GM23338 (cell line): ENCODE results near the gene RFX4. TPM values are rescaled to one million over a fixed set of nuclear protein-coding genes. Genes with fewer than 3 reads are reported as not detected.
A peak's percentile ranks its signal among the peaks of the same experiment; 100 is the strongest.

Experiments
- ATAC-seq: fragments of 200-7000 bp; cut with Tn5 transposase; 3 replicates; pipeline ENCODE4 v1.9.1; 2020
- DNase-seq: peaks from one replicate; pipeline ENCODE4 v3.0.0-alpha.2; 2015; ENCODE audit warnings: low spot score
- H2AFZ ChIP-seq: fragments of 200-600 bp; sonication (generic); 2 replicates; pipeline ENCODE4 v1.8.0; 2016; ENCODE audit warnings: antibody characterized with exemption, mild to moderate bottlenecking, moderate library complexity
- H3F3A ChIP-seq: fragments of 200-600 bp; sonication (generic); replicated peaks from 2 replicates; pipeline ENCODE4 v1.8.0; 2017; ENCODE audit warnings: antibody characterized with exemption, mixed run types, low read depth
- H3K27ac ChIP-seq: fragments of 200-600 bp; sonication (generic); 2 replicates; pipeline ENCODE4 v1.6.1; 2016; ENCODE audit warnings: low read depth
- H3K27me3 ChIP-seq: fragments of 200-600 bp; sonication (generic); 2 replicates; pipeline ENCODE4 v1.8.0; 2016; ENCODE audit warnings: mild to moderate bottlenecking, mixed run types, moderate library complexity; ENCODE audit not compliant: insufficient read depth
- H3K36me3 ChIP-seq: fragments of 200-600 bp; sonication (generic); 2 replicates; pipeline ENCODE4 v1.8.0; 2016; ENCODE audit warnings: mild to moderate bottlenecking; ENCODE audit not compliant: insufficient read depth
- H3K4me1 ChIP-seq: fragments of 200-600 bp; sonication (generic); 2 replicates; pipeline ENCODE4 v1.8.0; 2016; ENCODE audit warnings: mild to moderate bottlenecking, moderate library complexity; ENCODE audit not compliant: insufficient read depth
- H3K4me2 ChIP-seq: fragments of 200-600 bp; sonication (generic); 2 replicates; pipeline ENCODE4 v1.7.1; 2017; ENCODE audit warnings: mixed run types
- H3K4me3 ChIP-seq: fragments of 200-600 bp; sonication (generic); 2 replicates; pipeline ENCODE4 v1.6.1; 2016; ENCODE audit warnings: mixed run types
- H3K79me2 ChIP-seq: fragments of 200-600 bp; sonication (generic); replicated peaks from 2 replicates; pipeline ENCODE4 v1.8.0; 2017; ENCODE audit warnings: mild to moderate bottlenecking; ENCODE audit not compliant: insufficient read depth
- H3K9me2 ChIP-seq: fragments of 200-600 bp; sonication (generic); 2 replicates; pipeline ENCODE4 v1.8.0; 2017; ENCODE audit not compliant: insufficient read depth
- H4K20me1 ChIP-seq: fragments of 200-600 bp; sonication (generic); replicated peaks from 2 replicates; pipeline ENCODE4 v1.8.0; 2017; ENCODE audit warnings: mild to moderate bottlenecking; ENCODE audit not compliant: insufficient read depth
- H3K27ac Mint-ChIP-seq: 2 replicates; pipeline ENCODE4 v1.8.0; 2020; ENCODE audit warnings: inconsistent platforms, mild to moderate bottlenecking, moderate library complexity, mixed read lengths
- H3K27me3 Mint-ChIP-seq: 3 replicates; pipeline ENCODE4 v1.8.0; 2022; ENCODE audit warnings: low read depth, mild to moderate bottlenecking, moderate library complexity, mixed read lengths, inconsistent platforms; ENCODE audit not compliant: insufficient read depth, poor library complexity
- H3K36me3 Mint-ChIP-seq: 3 replicates; pipeline ENCODE4 v1.8.0; 2021; ENCODE audit warnings: low read depth, mild to moderate bottlenecking, inconsistent platforms, moderate library complexity, mixed read lengths
- H3K4me1 Mint-ChIP-seq: 3 replicates; pipeline ENCODE4 v1.8.0; 2020; ENCODE audit warnings: mild to moderate bottlenecking, inconsistent platforms, mixed read lengths
- H3K4me3 Mint-ChIP-seq: 3 replicates; pipeline ENCODE4 v1.8.0; 2021; ENCODE audit warnings: moderate library complexity, mild to moderate bottlenecking, inconsistent platforms, mixed read lengths
- H3K9me3 Mint-ChIP-seq: 3 replicates; pipeline ENCODE4 v1.8.0; 2020; ENCODE audit warnings: moderate library complexity, mild to moderate bottlenecking, inconsistent platforms, mixed read lengths
- CREB1 ChIP-seq: fragments of 250-450 bp; sonication (Bioruptor Pico); IDR thresholded peaks from 2 replicates; pipeline ENCODE4 v1.5.0; 2020; ENCODE audit warnings: low read depth, mild to moderate bottlenecking, moderate library complexity
- ETS1 ChIP-seq: IDR thresholded peaks from 2 replicates; pipeline ENCODE4 v1.6.1; 2016; ENCODE audit warnings: antibody characterized with exemption
- EZH2 ChIP-seq: fragments of 200-600 bp; sonication (generic); IDR thresholded peaks from one replicate; pipeline ENCODE4 v1.8.0; 2017; ENCODE audit warnings: antibody characterized with exemption, mild to moderate bottlenecking, low read depth; ENCODE audit not compliant: unreplicated experiment
- EZH2phosphoT487 ChIP-seq: fragments of 200-600 bp; sonication (generic); IDR thresholded peaks from one replicate; pipeline ENCODE4 v1.8.1; 2018; ENCODE audit warnings: antibody characterized with exemption; ENCODE audit not compliant: unreplicated experiment
- JUNB ChIP-seq: IDR thresholded peaks from one replicate; pipeline ENCODE4 v1.6.1; 2016; ENCODE audit warnings: antibody characterized with exemption; ENCODE audit not compliant: unreplicated experiment
- NANOG ChIP-seq: IDR thresholded peaks from 2 replicates; pipeline ENCODE4 v1.6.1; 2016; ENCODE audit warnings: antibody characterized with exemption, borderline replicate concordance
- POLR2AphosphoS5 ChIP-seq: IDR thresholded peaks from 2 replicates; pipeline ENCODE4 v1.6.1; 2016; ENCODE audit warnings: antibody characterized with exemption, low read depth
- REST ChIP-seq: IDR thresholded peaks from one replicate; pipeline ENCODE4 v1.6.1; 2018; ENCODE audit warnings: antibody characterized with exemption; ENCODE audit not compliant: unreplicated experiment
- ZNF331 ChIP-seq: fragments of 250-450 bp; sonication (Bioruptor Pico); IDR thresholded peaks from 2 replicates; pipeline ENCODE4 v1.5.0; 2020; ENCODE audit warnings: low read depth, mild to moderate bottlenecking, moderate library complexity
- polyA plus RNA-seq: library from polyadenylated mRNA; unstranded; fragments of >200 nt; fragmentation: Nextera tagmentation; extraction: Ambion mirVana; gene quantifications from 2 replicates; pipeline ENCODE4 v1.2.1, GENCODE V29; 2016
- total RNA-seq: library from RNA; depleted of rRNA; stranded (reverse); fragments of >200 nt; shearing (Covaris generic); gene quantifications from 2 replicates; pipeline ENCODE4 v1.2.3, GENCODE V29; 2014

RFX4 gene
- total and polyA plus RNA-seq, 2 experiments from 2014 or later = 0.23 TPM; not detected in 1

DNA sequence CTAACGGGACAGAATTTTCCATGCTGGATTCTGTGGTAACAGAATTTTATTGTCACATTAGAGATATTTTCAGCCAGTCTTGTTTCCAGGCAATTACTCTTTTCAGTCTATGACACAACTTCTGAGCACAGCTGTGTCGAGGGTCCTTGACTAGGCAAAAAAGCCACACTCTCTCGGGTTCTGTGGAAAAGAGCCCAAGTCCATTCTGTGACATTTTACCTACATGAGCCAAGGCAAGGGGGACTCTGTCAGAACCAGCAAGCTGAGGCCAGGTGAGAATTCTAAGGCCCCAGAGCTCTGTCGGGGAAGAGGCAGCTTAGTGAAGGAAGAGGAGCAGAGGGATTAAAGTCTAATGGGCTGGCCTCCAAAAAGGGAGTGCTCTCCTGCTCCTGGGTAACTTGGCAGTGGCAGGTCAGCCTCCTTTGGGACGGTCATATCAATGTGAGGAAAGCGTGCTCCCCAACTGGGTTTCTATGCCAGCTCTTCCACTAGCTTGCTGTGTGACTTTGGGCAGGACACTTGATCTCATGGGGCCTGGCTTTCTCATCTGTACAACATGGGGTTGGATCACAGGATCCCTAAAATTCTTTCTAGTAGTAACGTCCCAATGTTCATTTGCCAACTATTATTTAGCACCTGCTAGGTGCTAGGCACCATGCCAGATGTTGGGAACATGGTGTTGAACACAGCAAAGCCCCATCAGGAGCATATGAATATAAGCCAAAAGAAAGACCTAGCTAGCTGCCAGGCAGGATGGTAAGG, 175.7 kb downstream of the RFX4 start (continued):
- TF ChIP-seq REST (no peak), JUNB (no peak), NANOG (no peak), EZH2phosphoT487 (no peak), EZH2 (no peak), ZNF331 (CRISPR knock-in tag) (no peak)

GRCh38 chr12:106759526-106760183, 176.9 kb downstream of the RFX4 start:
- no peaks in the 10 kb centered on the region for H3K36me3 ChIP-seq
- peaks cover 6% of the 10 kb centered on the region; the same call in 1 of the 2 replicates for H3K9me2 ChIP-seq
- H4K20me1 ChIP-seq = no peaks in the 10 kb centered on the region
- no peak overlapping the region for H3K4me3 ChIP-seq
- peak overlapping the region; percentile 66; the same call in 1 of the 2 replicates for H3K4me2 ChIP-seq
- peaks cover 8% of the 10 kb centered on the region; the same call in 1 of the 2 replicates for H3F3A ChIP-seq
- H3K79me2 ChIP-seq = no peaks in the 10 kb centered on the region
- no peak overlapping the region for H2AFZ ChIP-seq
- Mint-ChIP-seq H3K36me3 (no peaks in the 10 kb centered on the region), H3K27ac (peak overlapping the region; percentile 69), H3K4me1 (peaks cover 36% of the 10 kb centered on the region), H3K27me3 (peaks cover 3% of the 10 kb centered on the region), H3K4me3 (peak overlapping the region; percentile 42; the same call in 2 of the 3 replicates), H3K9me3 (no peaks in the 10 kb centered on the region; the same call in 2 of the 3 replicates)
- 0 out of 2 replicates have a peak overlapping the region, but pooled peaks have one; percentile 29 for H3K27ac ChIP-seq
- DNase-seq (no peak), ATAC-seq (peak; percentile 35; the same call in 2 of the 3 replicates)
- H3K27me3 ChIP-seq = no peaks in the 10 kb centered on the region
- no peak for TF ChIP-seq REST
- TF ChIP-seq EZH2phosphoT487 = no peak
- no peak for TF ChIP-seq EZH2
- no peak for TF ChIP-seq CREB1 (CRISPR knock-in tag)
- TF ChIP-seq ETS1 = no peak
- TF ChIP-seq NANOG = no peak
- TF ChIP-seq ZNF331 (CRISPR knock-in tag) = no peak
- TF ChIP-seq POLR2AphosphoS5 = no peak
- H3K4me1 ChIP-seq = peaks cover 11% of the 10 kb centered on the region
